B cell (primary cell): Measurements from ENCODE around the gene EEF1AKMT3. TPM values are rescaled to one million over a fixed set of nuclear protein-coding genes. Genes with fewer than 3 reads are reported as not detected.

ENCODE experiments used
- ATAC-seq: fragments of 200-7000 bp; cut with Tn5 transposase; one replicate; pipeline ENCODE4 v1.10.0; 2021; ENCODE audit warnings: low read depth, mild to moderate bottlenecking, moderate number of reproducible peaks, moderate library complexity
- CTCF ChIA-PET: fragments of 350-600 bp; sonication (Branson Sonifier 250); formaldehyde crosslinking; loops from one replicate; lab custom pipeline; 2021; ENCODE audit warnings: antibody characterized with exemption, inconsistent platforms; lab: Charles Lee
- POLR2A ChIA-PET: fragments of 350-600 bp; sonication (Branson Sonifier 250); formaldehyde crosslinking; loops from one replicate; lab custom pipeline; 2021; ENCODE audit warnings: antibody characterized with exemption; lab: Charles Lee
- DNase-seq: peaks from one replicate; pipeline ENCODE4 v3.0.0; 2013
- H2AFZ ChIP-seq: 2 replicates; pipeline ENCODE4 v1.6.1; 2012; ENCODE audit warnings: mild to moderate bottlenecking, low read depth, low read length; ENCODE audit not compliant: insufficient read depth, poor library complexity, severe bottlenecking
- H3K27ac ChIP-seq, 2 donors: 1 replicate in 1 of 2; 2 replicates in 1 of 2; pipeline ENCODE4 v1.5.1; 2012 to 2013; ENCODE audit warnings: low read length in 2 of 2, mild to moderate bottlenecking in 2 of 2, moderate library complexity in 1 of 2
- H3K27me3 ChIP-seq, 4 experiments: fragments of 200-600 bp in 1 of 4; sonication (generic) in 1 of 4; replicated peaks in 1 of 4; 1 replicate in 2 of 4; 2 replicates in 2 of 4; pipeline versions ENCODE4 v1.6.1 to v1.7.0; 2013 to 2016; ENCODE audit warnings: low read length in 3 of 4, mild to moderate bottlenecking in 2 of 4, mixed read lengths in 1 of 4, moderate library complexity in 1 of 4; ENCODE audit not compliant: insufficient read depth in 4 of 4, control insufficient read depth in 3 of 4; ENCODE audit errors: control extremely low read depth in 1 of 4
- H3K36me3 ChIP-seq, 2 experiments: replicated peaks in 1 of 2; 1 replicate in 1 of 2; 2 replicates in 1 of 2; pipeline versions ENCODE4 v1.6.1 to v1.7.1; 2013; ENCODE audit warnings: low read length in 1 of 2; ENCODE audit not compliant: insufficient read depth in 2 of 2, control insufficient read depth in 1 of 2; ENCODE audit errors: control extremely low read depth in 1 of 2, extremely low read depth in 1 of 2
- H3K4me1 ChIP-seq, 2 donors: fragments of 200-600 bp in 1 of 2; sonication (generic) in 1 of 2; 1 replicate in 1 of 2; 2 replicates in 1 of 2; pipeline versions ENCODE4 v1.5.1 to v1.6.1; 2013 to 2017; ENCODE audit warnings: low read length in 2 of 2; ENCODE audit not compliant: control insufficient read depth in 2 of 2, insufficient read depth in 2 of 2
- H3K4me2 ChIP-seq: replicated peaks from 2 replicates; pipeline ENCODE3; 2012; ENCODE audit warnings: mild to moderate bottlenecking, low read depth, low read length; ENCODE audit not compliant: poor library complexity, severe bottlenecking
- H3K4me3 ChIP-seq, 5 experiments: fragments of 200-600 bp in 1 of 5; sonication (generic) in 1 of 5; 1 replicate in 3 of 5; 2 replicates in 2 of 5; pipeline versions ENCODE4 v1.5.1 to v1.7.0; 2011 to 2016; ENCODE audit warnings: low read length in 4 of 5, mild to moderate bottlenecking in 4 of 5, low read depth in 2 of 5, control low read depth in 1 of 5, moderate library complexity in 1 of 5; ENCODE audit not compliant: insufficient read depth in 1 of 5; ENCODE audit errors: control extremely low read depth in 1 of 5, extremely low read depth in 1 of 5
- H3K79me2 ChIP-seq: fragments of 200-600 bp; sonication (generic); one replicate; pipeline ENCODE4 v1.6.0; 2016; ENCODE audit warnings: low read length; ENCODE audit not compliant: control insufficient read depth, insufficient read depth
- H3K9ac ChIP-seq: fragments of 200-600 bp; sonication (generic); 2 replicates; pipeline ENCODE4 v1.6.1; 2017; ENCODE audit warnings: mild to moderate bottlenecking, low read length, moderate library complexity
- H3K9me3 ChIP-seq, 3 donors: one replicate each; pipeline versions ENCODE4 v1.6.1 to v1.7.1; 2013; ENCODE audit warnings: low read length in 2 of 3; ENCODE audit not compliant: control insufficient read depth in 2 of 3, insufficient read depth in 1 of 3; ENCODE audit errors: control extremely low read depth in 1 of 3
- H4K20me1 ChIP-seq: 2 replicates; pipeline ENCODE4 v1.6.0; 2012; ENCODE audit warnings: mild to moderate bottlenecking, low read length; ENCODE audit not compliant: insufficient read depth, control insufficient read depth, poor library complexity, severe bottlenecking
- H3K27ac Mint-ChIP-seq: one replicate; pipeline ENCODE4 v1.8.0; 2021; ENCODE audit warnings: mixed read lengths
- H3K27me3 Mint-ChIP-seq: one replicate; pipeline ENCODE4 v1.8.0; 2021; ENCODE audit warnings: mixed read lengths
- H3K4me1 Mint-ChIP-seq: one replicate; pipeline ENCODE4 v1.8.0; 2021; ENCODE audit warnings: mixed read lengths
- H3K4me3 Mint-ChIP-seq: one replicate; pipeline ENCODE4 v1.8.0; 2021; ENCODE audit warnings: mixed read lengths
- H3K9me3 Mint-ChIP-seq: one replicate; pipeline ENCODE4 v1.8.0; 2022; ENCODE audit warnings: mixed read lengths; ENCODE audit not compliant: insufficient read depth
- EZH2 ChIP-seq: IDR thresholded peaks from 2 replicates; pipeline ENCODE4 v1.6.1; 2012; ENCODE audit warnings: borderline replicate concordance, low read depth, mild to moderate bottlenecking, moderate library complexity, low read length; ENCODE audit not compliant: insufficient read depth, poor library complexity, severe bottlenecking
- WGBS: methylation state at CpG from one replicate; pipeline ENCODE4 v1.1.5; 2013; ENCODE audit warnings: missing lambda C conversion rate; ENCODE audit not compliant: insufficient coverage; 5-methylcytosine and 5-hydroxymethylcytosine counted together
- intact Hi-C: fragments of 100-400 bp; cut with micrococcal nuclease; formaldehyde crosslinking; loops from one replicate; pipeline ENCODE4 v1.10.0; 2022
- polyA plus RNA-seq: library from polyadenylated mRNA; depleted of rRNA; stranded (reverse); fragments of >200 nt; gene quantifications from 2 replicates; pipeline ENCODE4 v1.2.3, GENCODE V29; 2012
- total RNA-seq, 2 donors: library from RNA; stranded (reverse); fragments of 120-200 nt in 1 of 2; gene quantifications; 1 replicate in 1 of 2; 2 replicates in 1 of 2; pipeline versions ENCODE4 v1.2.3 to v1.2.4, GENCODE V29; 2013 to 2022
- TF ChIP-seq, protein P1 (sequence below): fragments of 200-600 bp; IDR thresholded peaks from one replicate; pipeline ENCODE4 v1.8.0; 2022; ENCODE audit warnings: antibody characterized with exemption, mild to moderate bottlenecking

EEF1AKMT3 gene
- total and polyA plus RNA-seq, 2 donors (not counting 1 experiment from before 2014, with no cell fraction given), result 0.89 to 1.3 TPM

DNA sequence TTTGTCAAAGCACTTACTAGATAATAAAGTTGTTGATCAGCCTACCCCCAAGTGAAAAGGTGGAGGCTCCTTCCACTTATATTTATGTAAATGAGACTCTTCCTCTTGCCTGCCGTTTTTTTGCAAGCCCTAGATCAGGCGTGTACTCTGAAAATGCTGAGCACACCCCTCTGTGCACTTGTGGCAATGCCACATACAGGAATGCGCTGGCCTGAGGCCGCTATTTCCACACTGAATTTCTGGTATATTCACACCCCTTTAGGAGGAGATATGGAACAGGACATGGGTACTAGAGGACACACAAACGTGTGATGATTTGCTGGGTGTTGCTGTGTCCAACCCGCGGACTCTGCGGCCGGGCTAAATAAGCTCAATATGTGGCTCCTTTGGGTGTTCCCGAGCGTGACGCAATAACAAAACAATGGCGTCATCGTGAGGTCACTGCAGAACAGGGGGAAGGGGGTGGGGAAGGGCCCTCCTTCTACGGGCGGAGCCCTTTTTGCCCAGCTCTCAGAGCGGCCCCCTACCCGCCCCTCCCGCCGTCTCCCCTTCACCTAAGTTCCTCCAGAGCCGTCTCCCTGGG lies 28.1 kb upstream of the EEF1AKMT3 start:
- ChIA-PET CTCF (interaction anchor here (0.6 to 1.5 kb wide), 4 partner anchors 12 to 331 kb away, joined by 3 to 10 read pairs (median 6); no protein-coding TSS in a partner anchor), POLR2A (interaction anchor here (0.6 to 1.3 kb wide), 5 partner anchors 10 to 264 kb away, joined by 3 to 7 read pairs (median 4); partner anchors contain the start of gene ARHGAP9)
- Histone ChIP-seq H3K27ac (peak overlapping the region; percentile 80 to 94), H2AFZ (peak overlapping the region; percentile 74), H3K4me3 (peak overlapping the region; percentile 68 to 90 (median 86)), H3K4me1 (peaks cover 40 to 59% of the 10 kb centered on the region in 2 donors), H3K79me2 (peaks cover 58% of the 10 kb centered on the region), H3K4me2 (peak overlapping the region; percentile 91), H4K20me1 (peaks cover 17% of the 10 kb centered on the region), H3K27me3 (no peaks in the 10 kb centered on the region), H3K9ac (peak overlapping the region; percentile 94), H3K9me3 (no peaks in the 10 kb centered on the region), H3K36me3 (peaks cover 2 to 37% of the 10 kb centered on the region in 2 experiments)
- peak; percentile 46 for ATAC-seq
- WGBS, result 5% methylated on average over 10 of the region's 21 CpGs
- peak; percentile 92 for DNase-seq
- intact Hi-C loops, result loop anchor here (1.0 to 5.0 kb wide), 4 partner anchors 8 to 112 kb away; partner anchors contain the start of genes B4GALNT1, CDK4, OS9 and TSFM
- peaks cover 50% of the 10 kb centered on the region for H3K4me1 Mint-ChIP-seq
- H3K4me3 Mint-ChIP-seq, result peak overlapping the region; percentile 92
- TF ChIP-seq, protein P1, sequence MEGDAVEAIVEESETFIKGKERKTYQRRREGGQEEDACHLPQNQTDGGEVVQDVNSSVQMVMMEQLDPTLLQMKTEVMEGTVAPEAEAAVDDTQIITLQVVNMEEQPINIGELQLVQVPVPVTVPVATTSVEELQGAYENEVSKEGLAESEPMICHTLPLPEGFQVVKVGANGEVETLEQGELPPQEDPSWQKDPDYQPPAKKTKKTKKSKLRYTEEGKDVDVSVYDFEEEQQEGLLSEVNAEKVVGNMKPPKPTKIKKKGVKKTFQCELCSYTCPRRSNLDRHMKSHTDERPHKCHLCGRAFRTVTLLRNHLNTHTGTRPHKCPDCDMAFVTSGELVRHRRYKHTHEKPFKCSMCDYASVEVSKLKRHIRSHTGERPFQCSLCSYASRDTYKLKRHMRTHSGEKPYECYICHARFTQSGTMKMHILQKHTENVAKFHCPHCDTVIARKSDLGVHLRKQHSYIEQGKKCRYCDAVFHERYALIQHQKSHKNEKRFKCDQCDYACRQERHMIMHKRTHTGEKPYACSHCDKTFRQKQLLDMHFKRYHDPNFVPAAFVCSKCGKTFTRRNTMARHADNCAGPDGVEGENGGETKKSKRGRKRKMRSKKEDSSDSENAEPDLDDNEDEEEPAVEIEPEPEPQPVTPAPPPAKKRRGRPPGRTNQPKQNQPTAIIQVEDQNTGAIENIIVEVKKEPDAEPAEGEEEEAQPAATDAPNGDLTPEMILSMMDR, result no peak
- no peak for TF ChIP-seq EZH2
- H3K9me3 Mint-ChIP-seq, result no peaks in the 10 kb centered on the region
- H3K27ac Mint-ChIP-seq, result peak overlapping the region; percentile 91
- H3K27me3 Mint-ChIP-seq, result no peaks in the 10 kb centered on the region
